GM12873 (cell line): ENCODE data around the gene DDAH1.

Experiments
- CTCF ChIP-seq: IDR thresholded peaks from 2 replicates; pipeline ENCODE4 v1.5.1; 2012; ENCODE audit warnings: low read depth, mild to moderate bottlenecking, moderate library complexity, low read length, control low read depth; ENCODE audit not compliant: insufficient read depth; ENCODE audit errors: missing control alignments

Gene DDAH1

DNA sequence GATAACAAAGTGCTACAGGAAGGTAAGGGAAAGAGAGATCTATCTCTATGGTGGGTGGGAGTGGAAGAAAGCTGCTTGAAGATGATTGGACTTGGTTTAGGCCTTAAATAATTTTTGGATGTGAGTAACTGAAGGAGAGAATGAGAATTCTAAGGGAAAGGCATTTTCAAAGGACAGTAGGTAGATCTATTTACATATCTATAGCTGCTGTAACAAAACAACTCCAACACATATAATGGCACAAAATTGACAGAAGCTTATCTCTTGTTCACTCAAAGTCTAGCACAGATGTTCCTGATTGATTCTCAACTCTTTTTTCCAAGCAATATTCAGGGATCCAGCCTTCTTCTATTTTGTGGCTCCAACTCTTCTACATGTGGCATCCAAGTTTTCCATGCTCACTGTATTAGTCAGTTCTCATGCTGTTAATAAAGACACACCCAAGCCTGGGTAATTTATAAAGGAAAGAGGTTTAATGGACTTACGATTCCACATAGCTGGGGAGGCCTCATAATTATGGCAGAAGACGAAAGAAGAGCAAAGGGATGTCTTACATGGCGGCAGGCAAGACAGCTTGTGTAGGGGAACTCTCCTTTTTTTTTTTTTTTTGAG is 3.1 kb upstream of the DDAH1 start:
- TF ChIP-seq CTCF: no peak

- no peak for TF ChIP-seq CTCF
Measured at GRCh38 chr1:85467036-85467435, 2.1 kb upstream of the DDAH1 start.

- no peak for TF ChIP-seq CTCF
Measured at GRCh38 chr1:85465786-85466134, 801 bp upstream of the DDAH1 start.

DNA sequence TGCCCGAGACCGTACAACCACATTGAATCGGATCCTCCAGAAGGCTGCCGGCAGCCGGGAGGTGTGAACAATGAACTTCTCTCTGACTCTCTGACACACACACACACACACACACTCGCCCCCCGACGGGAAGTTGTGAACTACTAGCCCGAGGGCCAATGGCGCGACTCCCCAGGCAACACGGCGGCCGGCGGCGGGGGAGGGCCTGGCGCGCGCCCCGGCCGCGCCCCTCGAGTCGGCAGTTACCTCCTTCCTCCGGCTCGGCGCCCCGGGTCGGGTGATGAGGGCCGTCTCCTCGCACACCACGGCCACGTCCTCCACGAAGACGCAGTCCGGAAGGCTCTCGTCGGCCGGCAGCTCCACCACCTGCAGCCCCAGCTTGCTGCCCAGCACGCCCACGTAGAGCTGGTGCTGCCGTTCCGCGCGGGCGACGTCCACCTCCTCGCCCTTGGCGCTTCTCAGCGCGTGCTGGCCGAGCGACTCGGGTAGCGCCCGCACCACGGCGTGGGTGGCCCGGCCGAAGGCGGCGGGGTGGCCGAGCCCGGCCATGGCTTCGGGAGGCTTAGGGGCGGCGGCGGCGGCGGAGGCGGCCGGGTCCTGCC is 361 bp downstream of the DDAH1 start:
- TF ChIP-seq CTCF: no peak

DNA sequence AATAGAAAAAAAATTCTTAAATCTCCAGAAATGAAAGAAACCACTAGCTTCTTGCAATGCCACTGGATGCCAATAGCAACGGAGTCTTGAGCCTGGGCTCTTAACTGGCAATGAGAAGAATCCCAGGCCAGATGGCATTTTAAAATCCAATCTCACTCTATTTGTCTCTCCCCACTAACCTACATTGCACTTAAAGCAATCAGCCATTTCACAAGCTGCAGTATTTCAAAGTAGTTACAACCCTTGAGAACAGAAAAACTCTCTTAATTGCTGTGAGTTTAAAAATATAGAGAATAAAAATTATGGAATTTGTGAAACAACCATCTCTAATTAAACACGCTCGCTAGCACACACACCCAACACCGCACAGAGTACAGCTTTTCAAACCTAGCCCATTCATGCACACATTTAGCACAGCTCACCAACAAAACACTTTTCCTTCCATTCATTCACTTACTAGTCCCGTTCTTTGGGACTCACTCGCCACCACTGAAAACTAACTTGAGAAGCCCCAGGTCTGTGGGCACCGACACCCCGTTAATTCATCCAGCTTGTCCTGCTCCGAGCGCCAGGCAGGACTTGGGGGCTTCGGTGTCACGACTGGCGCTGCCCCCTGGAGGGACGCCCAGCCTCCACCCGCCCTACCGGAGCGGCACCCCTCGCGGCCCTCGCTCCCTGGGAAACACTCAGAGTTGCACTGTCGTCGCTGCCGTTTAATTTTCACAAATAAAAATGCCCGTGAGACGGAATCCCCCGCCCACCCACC is 1.0 kb downstream of the DDAH1 start:
- no peak for TF ChIP-seq CTCF

DNA sequence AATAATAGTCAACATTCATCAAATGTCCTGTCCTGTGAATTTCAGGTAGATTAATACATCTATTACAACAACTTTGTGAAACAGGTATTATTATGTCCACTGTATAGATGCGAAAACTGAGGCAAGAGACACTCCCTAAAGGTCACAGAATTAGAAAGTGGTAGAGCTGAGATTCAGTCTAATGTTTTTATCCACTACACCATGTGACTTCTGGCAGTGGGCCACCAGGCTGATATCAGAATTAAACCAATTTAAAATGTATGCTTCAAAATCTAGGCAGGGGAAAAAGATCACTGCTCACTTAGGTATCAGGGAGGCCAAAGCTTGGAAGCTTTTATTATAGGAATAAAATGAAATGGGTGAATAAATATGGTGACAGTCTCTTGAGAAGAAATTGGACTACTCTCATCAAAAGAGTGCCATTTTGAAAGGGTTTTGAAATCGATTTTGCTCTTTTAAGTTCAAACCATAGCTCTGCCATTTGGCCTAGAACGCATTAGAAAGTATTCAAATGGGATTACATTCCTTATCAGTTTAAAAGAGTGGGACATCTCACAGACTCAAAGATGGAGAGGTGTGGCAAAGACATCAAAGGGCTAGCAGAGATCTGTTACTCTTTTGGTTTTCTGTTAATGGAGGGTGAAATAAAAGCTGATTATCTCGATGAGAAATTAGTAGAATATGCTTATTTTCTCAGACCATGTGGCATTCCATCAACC is 1.9 kb downstream of the DDAH1 start:
- no peak for TF ChIP-seq CTCF

- TF ChIP-seq CTCF: no peak
Measured at GRCh38 chr1:85461216-85461918, 3.6 kb downstream of the DDAH1 start.
